Suppressor macrophage (primary cell): Measurements from ENCODE around the gene TEDC2.

ENCODE experiments used
- DNase-seq, 4 experiments: peaks; one replicate each; pipeline ENCODE4 v3.0.0-alpha.2; 2020 to 2022

The TEDC2 gene

GRCh38 chr16:2496223-2497115, 36.6 kb downstream of the TEDC2 start:
- DNase-seq: no peak

GRCh38 chr16:2497116-2497630, 37.3 kb downstream of the TEDC2 start:
- no peak for DNase-seq

GRCh38 chr16:2497695-2498484, 38.0 kb downstream of the TEDC2 start:
- no peak for DNase-seq

GRCh38 chr16:2498531-2499253, 38.8 kb downstream of the TEDC2 start:
- no peak for DNase-seq

- no peak for DNase-seq
Observed at GRCh38 chr16:2499454-2499853, 39.5 kb downstream of the TEDC2 start.

GRCh38 chr16:2499890-2500429, 40.1 kb downstream of the TEDC2 start:
- no peak for DNase-seq

GRCh38 chr16:2500430-2500917, 40.6 kb downstream of the TEDC2 start:
- no peak for DNase-seq

- peak; percentile 89 to 94 (median 94) for DNase-seq
Observed at GRCh38 chr16:2500918-2501750, 41.2 kb downstream of the TEDC2 start.

GRCh38 chr16:2501946-2502895, 42.3 kb downstream of the TEDC2 start:
- DNase-seq: no peak

GRCh38 chr16:2505695-2506094, 45.8 kb downstream of the TEDC2 start:
- no peak for DNase-seq

- DNase-seq: peak; percentile 82 to 92 (median 90)
Observed at GRCh38 chr16:2507052-2507659, 47.2 kb downstream of the TEDC2 start.

- DNase-seq: peak; percentile 90 to 96 (median 94)
Observed at GRCh38 chr16:2507665-2508064, 47.8 kb downstream of the TEDC2 start.

- DNase-seq: no peak
Observed at GRCh38 chr16:2508722-2509400, 49.0 kb downstream of the TEDC2 start.

GRCh38 chr16:2511128-2511800, 51.4 kb downstream of the TEDC2 start:
- DNase-seq: peak; percentile 60 to 84 (median 70)

GRCh38 chr16:2511996-2512734, 52.3 kb downstream of the TEDC2 start:
- peak in 1 of 4 experiments; percentile 45 for DNase-seq

- no peak for DNase-seq
Observed at GRCh38 chr16:2512735-2513404, 53.0 kb downstream of the TEDC2 start.
